CD4-positive, alpha-beta T cell (primary cell): ENCODE measurements around the gene DCAF6. TPM values are rescaled to one million over a fixed set of nuclear protein-coding genes. Genes with fewer than 3 reads are reported as not detected.
A peak's percentile ranks its signal among the peaks of the same experiment; 100 is the strongest.

ENCODE experiments used
- ATAC-seq: fragments of 200-7000 bp; cut with Tn5 transposase; one replicate; pipeline ENCODE4 v1.10.0; 2022; ENCODE audit warnings: mild to moderate bottlenecking; ENCODE audit not compliant: poor library complexity
- CTCF ChIA-PET: fragments of 350-600 bp; sonication (Branson Sonifier 250); formaldehyde crosslinking; loops from one replicate; lab custom pipeline; 2021; ENCODE audit warnings: antibody characterized with exemption, inconsistent platforms; lab: Charles Lee
- POLR2A ChIA-PET: fragments of 350-600 bp; sonication (Branson Sonifier 250); formaldehyde crosslinking; loops from one replicate; lab custom pipeline; 2021; ENCODE audit warnings: antibody characterized with exemption, inconsistent platforms; lab: Charles Lee
- DNase-seq, 14 experiments: peaks; one replicate each; pipeline ENCODE4 v3.0.0-alpha.2; 2013 to 2020; ENCODE audit warnings: mixed read lengths in 2 of 14
- H3K27ac ChIP-seq, 2 donors: one replicate each; pipeline versions ENCODE4 v1.5.1 to v1.7.0; 2013; ENCODE audit warnings: low read length in 2 of 2, low read depth in 1 of 2, mild to moderate bottlenecking in 1 of 2
- H3K27me3 ChIP-seq, 2 experiments: 1 replicate in 1 of 2; 2 replicates in 1 of 2; pipeline versions ENCODE4 v1.6.1 to v1.7.0; 2013; ENCODE audit warnings: low read length in 2 of 2, control low read depth in 1 of 2, mild to moderate bottlenecking in 1 of 2, moderate library complexity in 1 of 2; ENCODE audit not compliant: insufficient read depth in 2 of 2, control insufficient read depth in 1 of 2
- H3K36me3 ChIP-seq: one replicate; pipeline ENCODE4 v1.6.1; 2013; ENCODE audit warnings: low read length, control low read depth; ENCODE audit not compliant: insufficient read depth
- H3K4me1 ChIP-seq: one replicate; pipeline ENCODE4 v1.6.1; 2013; ENCODE audit warnings: low read length, control low read depth; ENCODE audit not compliant: insufficient read depth
- H3K4me3 ChIP-seq: one replicate; pipeline ENCODE4 v1.5.1; 2013; ENCODE audit warnings: mild to moderate bottlenecking, low read length, moderate library complexity
- H3K9me3 ChIP-seq, 2 experiments: 1 replicate in 1 of 2; 2 replicates in 1 of 2; pipeline versions ENCODE4 v1.6.1 to v1.7.0; 2013; ENCODE audit warnings: low read length in 2 of 2, mild to moderate bottlenecking in 2 of 2, control low read depth in 1 of 2, moderate library complexity in 1 of 2; ENCODE audit not compliant: control insufficient read depth in 1 of 2, insufficient read depth in 1 of 2
- H3K27ac Mint-ChIP-seq: one replicate; pipeline ENCODE4 v1.8.0; 2020; ENCODE audit warnings: mixed read lengths
- H3K27me3 Mint-ChIP-seq: one replicate; pipeline ENCODE4 v1.8.0; 2021; ENCODE audit warnings: mixed read lengths
- H3K36me3 Mint-ChIP-seq: one replicate; pipeline ENCODE4 v1.8.0; 2021; ENCODE audit warnings: low read depth, mixed read lengths
- H3K4me1 Mint-ChIP-seq: one replicate; pipeline ENCODE4 v1.8.0; 2021; ENCODE audit warnings: low read depth, mixed read lengths
- H3K4me3 Mint-ChIP-seq: one replicate; pipeline ENCODE4 v1.8.0; 2020; ENCODE audit warnings: mild to moderate bottlenecking, mixed read lengths
- H3K9me3 Mint-ChIP-seq: one replicate; pipeline ENCODE4 v1.8.0; 2020; ENCODE audit warnings: mixed read lengths
- CTCF ChIP-seq: fragments of 200-600 bp; IDR thresholded peaks from one replicate; pipeline ENCODE4 v1.8.0; 2022; ENCODE audit warnings: antibody characterized with exemption, mild to moderate bottlenecking
- intact Hi-C, 2 experiments: fragments of 100-400 bp; cut with DNase I in 1 of 2; cut with micrococcal nuclease in 1 of 2; formaldehyde crosslinking; loops; one replicate each; pipeline versions ENCODE4 v1.15.1 to v1.9.0; 2023 to 2025; cut with DNase I, micrococcal nuclease
- total RNA-seq, 174 experiments: library from RNA in 2 of 174; stranded (reverse) in 2 of 174; gene quantifications; one replicate each; pipeline ENCODE4 v1.2.3 and lab custom pipeline; 2021 to 2026

Gene DCAF6
- total RNA-seq, 2 experiments from 2014 or later: 13.3 to 13.6 TPM

- TF ChIP-seq CTCF: no peak
- Histone ChIP-seq H3K4me3 (no peak overlapping the region), H3K27ac (no peak overlapping the region), H3K36me3 (peaks cover 30% of the 10 kb centered on the region), H3K9me3 (no peaks in the 10 kb centered on the region), H3K27me3 (no peaks in the 10 kb centered on the region), H3K4me1 (no peaks in the 10 kb centered on the region)
- Mint-ChIP-seq H3K9me3 (no peaks in the 10 kb centered on the region), H3K36me3 (peaks cover 56% of the 10 kb centered on the region), H3K4me1 (peaks cover 6% of the 10 kb centered on the region), H3K27me3 (no peaks in the 10 kb centered on the region), H3K27ac (no peak overlapping the region), H3K4me3 (no peak overlapping the region)
- ChIA-PET CTCF (no interaction called here), POLR2A (no interaction called here)
- intact Hi-C loops: no loop called here
- ATAC-seq (no peak), DNase-seq (peak in 1 of 14 experiments; percentile 14)
Measured at GRCh38 chr1:167996266-167996665, 59.8 kb downstream of the DCAF6 start.

DNA sequence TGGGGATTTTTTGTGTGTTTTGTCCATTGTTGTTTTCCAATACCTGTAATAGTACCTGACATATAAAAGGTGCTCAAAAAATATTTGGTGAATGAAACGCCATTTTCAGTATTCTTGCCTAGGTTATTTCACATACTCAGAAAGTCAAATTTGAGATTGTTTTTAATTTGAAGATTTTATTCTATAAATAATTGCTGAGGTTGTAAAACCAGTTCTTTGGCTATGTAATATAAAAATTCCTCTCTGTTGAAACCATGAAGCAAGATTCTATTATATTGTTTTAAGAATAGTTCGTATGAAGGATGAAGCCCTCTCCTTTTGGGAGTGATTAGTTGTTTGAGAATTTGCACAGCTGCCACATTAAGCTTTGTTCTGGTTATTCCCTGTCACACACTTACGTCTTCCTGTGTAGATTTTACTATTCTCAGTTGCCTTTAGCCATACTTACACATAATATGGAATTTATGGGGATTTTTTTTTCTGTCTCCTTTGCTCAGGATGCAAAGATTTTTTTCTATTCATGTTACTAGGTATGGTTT lies 60.6 kb downstream of the DCAF6 start:
- ChIA-PET CTCF (no interaction called here), POLR2A (no interaction called here)
- Histone ChIP-seq H3K36me3 (peaks cover 22% of the 10 kb centered on the region), H3K27ac (no peak overlapping the region), H3K9me3 (no peaks in the 10 kb centered on the region), H3K27me3 (no peaks in the 10 kb centered on the region), H3K4me3 (no peak overlapping the region), H3K4me1 (no peaks in the 10 kb centered on the region)
- Mint-ChIP-seq H3K36me3 (peaks cover 57% of the 10 kb centered on the region), H3K4me3 (no peak overlapping the region), H3K27me3 (no peaks in the 10 kb centered on the region), H3K27ac (no peak overlapping the region), H3K9me3 (no peaks in the 10 kb centered on the region), H3K4me1 (peaks cover 6% of the 10 kb centered on the region)
- intact Hi-C loops: no loop called here
- no peak for TF ChIP-seq CTCF
- no peak for ATAC-seq
- no peak for DNase-seq

GRCh38 chr1:167999877-168000276 lies 63.4 kb downstream of the DCAF6 start:
- Mint-ChIP-seq H3K9me3 (no peaks in the 10 kb centered on the region), H3K4me3 (no peak overlapping the region), H3K27me3 (no peaks in the 10 kb centered on the region), H3K36me3 (peaks cover 57% of the 10 kb centered on the region), H3K27ac (no peak overlapping the region), H3K4me1 (peaks cover 6% of the 10 kb centered on the region)
- ATAC-seq: no peak
- ChIA-PET CTCF (no interaction called here), POLR2A (interaction anchor here (0.8 kb wide), 1 partner anchor 11 kb away, joined by 4 read pairs; no protein-coding TSS in a partner anchor)
- H3K9me3 ChIP-seq: no peaks in the 10 kb centered on the region
- no peak overlapping the region for H3K27ac ChIP-seq
- DNase-seq: no peak
- no peaks in the 10 kb centered on the region for H3K4me1 ChIP-seq
- intact Hi-C loops: no loop called here
- no peak for TF ChIP-seq CTCF
- peaks cover 26% of the 10 kb centered on the region for H3K36me3 ChIP-seq
- no peaks in the 10 kb centered on the region for H3K27me3 ChIP-seq
- H3K4me3 ChIP-seq: no peak overlapping the region
